GM19193 (cell line): Measurements from ENCODE around the gene HNRNPDL.

Experiments
- POLR2A ChIP-seq: IDR thresholded peaks from 4 replicates; pipeline ENCODE4 v1.6.1; 2011; ENCODE audit not compliant: insufficient read depth, insufficient read length; ENCODE audit errors: extremely low read depth

Gene HNRNPDL

DNA sequence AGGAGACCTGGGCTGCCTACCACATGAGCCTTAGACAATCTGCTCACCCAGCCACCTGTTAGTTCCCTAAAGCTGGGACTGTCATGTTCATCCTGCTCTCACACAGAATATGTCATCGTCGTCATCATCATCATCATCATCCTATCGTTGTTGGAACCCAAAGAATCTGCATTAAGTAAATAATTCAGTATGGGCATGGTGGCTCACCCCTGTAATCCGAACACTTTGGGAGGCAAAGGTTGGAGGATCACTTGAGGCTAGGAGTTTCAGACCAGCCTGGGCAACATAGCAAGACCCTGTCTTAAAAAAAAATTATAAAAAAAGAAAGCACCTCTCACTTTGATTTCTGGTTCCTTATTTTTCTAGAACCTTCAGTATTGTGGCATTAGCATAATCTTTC, 6.5 kb upstream of the HNRNPDL start:
- no peak for TF ChIP-seq POLR2A

DNA sequence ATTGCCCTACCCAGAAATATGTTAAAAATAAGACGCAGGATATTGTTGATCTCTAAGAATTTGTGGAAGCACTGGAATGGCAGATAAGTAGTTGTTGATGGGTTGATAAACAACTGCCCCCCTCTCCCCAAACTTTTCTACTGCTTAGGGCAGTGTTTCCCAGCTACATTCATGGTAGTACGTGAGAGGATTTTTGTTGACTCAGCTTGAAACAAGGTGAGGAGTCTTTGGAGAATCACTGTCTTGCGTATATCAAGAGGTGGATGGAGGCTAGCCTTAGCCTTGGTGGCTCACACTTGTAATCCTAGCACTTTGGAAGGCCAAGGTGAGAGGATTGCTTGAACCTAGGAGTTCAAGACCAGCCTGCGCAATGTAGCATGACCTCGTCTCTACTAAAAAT, 5.9 kb upstream of the HNRNPDL start:
- no peak for TF ChIP-seq POLR2A

DNA sequence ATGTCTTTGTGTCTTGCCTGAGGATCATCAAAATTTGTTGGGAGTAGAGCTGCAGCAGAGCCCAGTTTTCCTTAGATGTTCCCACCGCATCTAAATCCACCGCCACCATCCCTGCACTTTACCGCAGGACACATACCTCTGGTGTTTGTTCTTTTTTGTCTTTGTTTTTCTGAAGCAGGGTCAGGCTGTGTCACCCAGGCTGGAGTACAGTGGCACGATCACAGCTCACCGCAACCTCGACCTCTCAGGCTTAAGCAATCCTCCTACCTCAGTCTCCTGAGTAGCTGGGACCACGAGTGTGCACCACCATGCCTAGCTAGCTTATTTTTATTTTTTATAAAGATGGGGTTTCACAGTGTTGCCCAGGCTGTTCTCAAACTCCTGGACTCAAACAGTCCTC, 4.7 kb upstream of the HNRNPDL start:
- TF ChIP-seq POLR2A: no peak

DNA sequence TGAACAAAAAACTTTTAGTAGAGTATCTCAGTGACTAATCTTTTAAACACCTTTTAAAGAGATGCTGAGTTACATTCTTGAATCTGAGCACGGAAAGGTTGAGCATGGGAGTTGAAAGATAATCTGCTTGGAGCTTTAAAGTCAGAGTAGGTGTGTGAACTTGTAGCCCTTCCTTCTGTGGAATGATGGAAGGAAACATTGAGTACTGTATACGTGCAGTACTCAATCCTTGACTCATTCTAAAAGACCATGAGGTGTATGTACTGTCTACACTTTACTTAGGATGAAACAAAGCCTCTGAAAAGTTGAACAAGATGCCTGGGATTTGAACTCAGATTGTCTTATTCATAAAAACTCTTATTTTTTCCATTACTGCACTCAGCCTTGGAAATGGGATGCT, 3.5 kb upstream of the HNRNPDL start:
- no peak for TF ChIP-seq POLR2A

DNA sequence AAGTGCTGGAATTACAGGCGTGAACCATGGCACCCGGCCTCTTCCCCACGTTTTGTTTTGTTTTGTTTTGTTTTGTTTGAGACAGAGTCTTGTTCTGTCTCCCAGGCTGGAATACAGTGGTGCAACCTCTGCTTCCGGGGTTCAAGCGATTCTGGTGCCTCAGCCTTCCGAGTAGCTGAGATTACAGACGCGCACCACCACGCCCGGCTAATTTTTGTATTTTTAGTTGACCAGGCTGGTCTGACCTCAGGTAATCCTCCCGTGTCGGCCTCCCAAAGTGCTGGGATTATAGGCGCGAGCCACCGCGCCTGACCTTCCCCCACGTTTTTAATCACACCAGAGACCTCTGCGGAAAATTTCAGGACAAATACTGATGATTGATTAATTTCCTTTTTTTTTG, 2.3 kb upstream of the HNRNPDL start:
- TF ChIP-seq POLR2A: no peak

DNA sequence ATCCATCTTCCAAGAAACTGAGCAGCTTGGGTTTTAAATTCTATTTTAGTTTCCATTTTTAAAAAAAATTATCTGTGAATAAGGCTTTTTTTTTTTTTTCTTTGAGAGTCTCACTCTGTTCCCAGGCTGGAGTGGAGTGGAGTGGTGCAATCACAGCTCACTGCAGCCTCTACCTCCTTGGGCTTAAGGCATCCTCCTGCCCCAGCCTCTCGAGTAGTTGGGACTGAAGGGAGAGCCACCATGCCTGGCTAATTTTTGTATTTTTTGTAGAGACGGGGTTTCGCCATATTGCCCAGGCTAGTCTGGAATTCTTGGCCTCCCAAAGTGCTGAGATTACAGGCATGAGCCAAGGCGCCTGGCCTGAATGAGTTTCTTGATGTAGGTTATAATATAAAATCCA, 1.6 kb upstream of the HNRNPDL start:
- TF ChIP-seq POLR2A: no peak

DNA sequence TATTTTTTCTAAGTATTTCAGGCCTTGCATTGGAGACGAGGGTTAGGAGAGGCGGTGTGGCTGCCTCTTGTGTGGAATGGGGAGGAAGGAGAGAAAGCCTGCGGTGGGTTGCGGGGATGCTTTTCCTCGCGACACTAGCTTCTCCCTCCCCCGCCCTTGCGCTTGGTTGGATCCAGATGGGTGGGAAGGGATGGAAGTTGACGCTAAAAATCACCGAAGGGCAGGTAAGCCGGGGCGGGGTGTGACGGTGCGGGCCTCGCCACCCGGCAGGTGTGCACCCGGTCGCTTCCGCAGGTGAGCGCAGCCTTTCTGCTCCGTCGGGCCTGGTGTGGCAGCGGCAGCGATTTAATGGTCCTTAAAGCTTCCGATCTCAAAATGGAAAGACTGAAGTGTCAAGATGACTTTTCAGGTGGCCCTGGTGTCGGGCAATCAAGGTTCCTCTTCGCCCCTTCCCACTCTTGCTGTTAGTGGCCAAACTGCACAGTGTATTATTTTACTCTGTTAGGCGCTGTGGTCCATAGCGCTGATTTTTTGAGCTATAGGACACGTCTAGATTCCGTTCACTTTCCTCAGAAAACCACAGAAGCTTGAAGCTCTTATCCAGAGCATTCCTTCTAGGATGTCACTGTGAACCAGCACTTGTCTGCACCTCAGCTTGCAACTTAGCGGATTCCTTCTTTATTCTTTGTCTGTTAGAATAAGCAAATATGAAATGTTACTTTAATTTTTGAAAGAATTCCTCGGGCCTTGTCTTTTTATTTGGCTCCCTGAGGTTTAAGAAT, 893 bp upstream of the HNRNPDL start:
- TF ChIP-seq POLR2A: no peak

DNA sequence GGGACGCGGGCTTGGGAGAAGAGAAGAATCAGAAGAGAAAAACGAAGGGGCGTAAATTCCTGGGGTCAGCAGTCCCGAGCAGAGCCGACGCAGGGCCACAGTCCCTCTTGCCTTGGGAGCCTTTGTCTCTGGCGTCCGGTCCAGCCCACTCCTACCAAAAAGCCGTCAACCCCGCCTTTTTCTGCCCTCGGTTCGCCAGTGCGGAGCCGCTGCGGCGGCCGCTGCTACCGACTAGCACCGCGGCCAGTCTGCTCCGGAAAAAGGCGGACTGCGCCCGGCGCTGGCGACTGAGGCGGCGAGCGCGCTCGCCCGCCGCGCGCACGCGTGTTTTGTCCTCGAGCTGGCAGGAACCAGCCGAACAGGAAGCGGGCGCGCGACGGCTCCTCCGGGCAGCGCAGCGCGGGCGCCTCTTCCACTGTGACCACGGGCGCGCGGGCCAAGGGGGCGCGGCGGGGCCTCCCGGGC, 502 bp downstream of the HNRNPDL start:
- TF ChIP-seq POLR2A: no peak

DNA sequence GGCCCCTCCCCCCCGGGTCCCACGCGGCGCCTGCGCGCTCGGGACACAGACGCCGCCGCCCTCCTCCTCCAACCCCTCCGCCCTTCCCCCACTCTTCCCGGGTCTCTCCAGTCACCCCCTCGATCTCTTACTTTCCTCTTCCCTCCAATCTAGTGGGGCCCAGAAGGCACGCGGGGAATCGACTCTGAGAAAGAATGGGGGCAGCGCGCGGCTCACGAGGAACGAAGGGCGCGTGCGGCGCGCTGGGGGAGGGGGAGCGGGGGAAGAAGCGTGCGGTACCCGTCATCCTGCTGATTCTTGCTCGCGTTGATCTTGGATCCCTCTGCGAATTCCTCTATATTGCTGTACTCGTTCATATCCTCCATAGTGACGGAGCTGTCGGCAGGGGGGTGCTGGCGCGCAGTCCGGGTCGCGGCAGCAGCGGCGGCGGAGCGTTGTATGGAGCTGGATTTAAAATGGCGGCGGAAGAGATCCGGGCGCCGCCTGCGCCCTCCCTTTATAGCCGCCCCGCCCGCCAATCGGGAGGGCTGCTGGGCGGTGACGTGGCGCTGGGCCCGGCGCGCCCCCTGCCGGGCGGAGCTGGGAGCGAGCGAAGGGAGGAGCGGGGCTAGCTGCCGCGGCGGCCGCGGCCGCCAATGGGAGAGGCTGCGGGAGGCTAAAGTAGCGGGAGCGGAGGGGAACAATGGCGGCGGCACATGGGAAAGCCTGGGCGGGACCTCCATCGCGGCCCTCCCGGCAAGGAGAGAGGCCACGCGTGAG, 1.1 kb downstream of the HNRNPDL start:
- TF ChIP-seq POLR2A: peak; percentile 98

DNA sequence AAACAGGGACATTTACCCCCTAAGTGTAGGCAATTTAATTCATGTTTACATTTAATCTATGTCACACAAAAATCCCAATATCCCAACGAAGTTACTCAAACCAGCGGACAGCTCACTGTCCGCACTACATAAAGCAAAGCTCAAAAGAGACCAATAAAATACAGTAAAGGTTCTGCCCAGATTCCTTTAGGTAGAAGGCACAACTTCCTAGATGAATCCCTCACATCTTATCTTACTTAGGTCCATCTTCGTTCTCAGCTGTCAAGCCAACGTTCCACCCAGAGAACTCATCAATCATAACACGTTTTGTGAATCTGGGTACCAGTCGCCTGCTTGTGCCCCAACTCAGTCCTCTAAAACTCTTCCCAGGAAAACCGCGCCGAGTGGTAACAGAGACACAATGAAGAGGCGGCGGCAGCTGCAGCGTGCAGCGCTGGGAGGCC, 1.7 kb downstream of the HNRNPDL start:
- TF ChIP-seq POLR2A: no peak

DNA sequence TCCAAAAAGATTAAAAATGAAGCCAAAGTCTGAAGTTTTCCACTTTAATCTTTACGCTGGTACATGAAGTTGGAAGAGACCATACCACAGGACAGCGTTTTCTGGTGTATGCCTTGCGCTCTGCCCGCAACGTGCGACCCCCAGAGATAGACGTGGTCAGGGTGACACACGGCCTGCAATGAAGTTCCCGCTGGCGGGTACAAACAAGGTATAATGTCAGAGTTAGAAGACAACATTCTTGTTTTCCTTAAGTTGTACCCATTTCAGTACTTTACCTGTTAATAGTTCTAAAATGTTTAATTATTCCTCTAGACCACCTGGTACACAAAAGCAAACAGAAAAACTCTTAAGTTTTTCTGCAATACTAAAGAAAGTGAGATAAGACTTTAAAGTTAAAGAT, 4.8 kb downstream of the HNRNPDL start:
- no peak for TF ChIP-seq POLR2A

DNA sequence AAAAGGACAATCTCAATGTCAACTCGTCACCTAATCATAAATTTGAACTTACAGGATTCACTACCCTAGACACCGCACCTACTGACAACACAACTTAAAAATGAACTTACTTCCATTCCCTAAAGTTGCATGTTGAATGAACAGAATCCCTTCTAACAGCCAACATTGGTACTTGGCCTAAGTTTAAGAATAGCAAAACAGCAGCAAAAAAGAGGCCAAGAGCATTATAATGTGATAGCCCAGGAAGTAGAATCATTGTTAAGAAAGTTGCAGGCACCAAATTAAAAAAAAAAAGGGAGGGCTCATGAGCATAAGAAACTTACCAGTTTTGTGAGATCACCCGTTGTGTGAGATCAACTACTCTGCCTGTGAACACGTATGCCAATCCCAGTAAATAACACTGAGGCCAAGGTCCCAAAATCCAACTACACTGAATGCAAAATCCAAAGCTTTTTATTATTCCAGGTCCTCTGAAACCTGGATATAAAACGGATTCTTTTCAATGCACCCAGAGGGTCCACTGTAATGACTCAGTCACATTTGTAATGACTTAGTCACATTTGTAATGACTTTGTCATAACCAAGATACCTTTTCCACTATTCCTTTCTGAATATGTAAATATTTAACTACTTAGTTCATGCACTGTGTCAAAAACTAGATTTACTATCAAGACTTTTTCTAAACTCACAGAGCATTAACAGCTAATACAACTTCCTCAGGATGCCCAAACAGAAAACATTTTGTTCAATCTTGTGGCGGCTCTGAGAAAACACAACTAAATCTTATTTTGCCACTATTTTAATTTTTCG, 6.8 kb downstream of the HNRNPDL start:
- TF ChIP-seq POLR2A: peak; percentile 28

DNA sequence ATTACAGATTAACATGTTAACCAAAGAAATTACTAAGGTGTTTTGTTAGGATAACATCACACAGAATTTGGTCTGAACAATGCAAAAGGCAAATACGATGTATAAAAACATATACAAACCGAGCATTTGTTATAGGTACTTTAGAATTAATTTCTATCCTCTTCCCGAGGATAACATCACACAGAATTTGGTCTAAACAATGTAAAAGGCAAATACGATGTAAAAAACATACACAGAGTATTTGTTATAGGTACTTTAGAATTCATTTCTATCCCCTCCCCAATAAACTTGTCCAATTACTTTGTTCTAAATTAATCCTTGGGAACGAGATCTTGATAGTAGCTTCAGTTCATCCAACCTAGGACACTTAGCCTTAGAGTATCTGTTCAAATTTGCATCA, 7.6 kb downstream of the HNRNPDL start:
- no peak for TF ChIP-seq POLR2A

DNA sequence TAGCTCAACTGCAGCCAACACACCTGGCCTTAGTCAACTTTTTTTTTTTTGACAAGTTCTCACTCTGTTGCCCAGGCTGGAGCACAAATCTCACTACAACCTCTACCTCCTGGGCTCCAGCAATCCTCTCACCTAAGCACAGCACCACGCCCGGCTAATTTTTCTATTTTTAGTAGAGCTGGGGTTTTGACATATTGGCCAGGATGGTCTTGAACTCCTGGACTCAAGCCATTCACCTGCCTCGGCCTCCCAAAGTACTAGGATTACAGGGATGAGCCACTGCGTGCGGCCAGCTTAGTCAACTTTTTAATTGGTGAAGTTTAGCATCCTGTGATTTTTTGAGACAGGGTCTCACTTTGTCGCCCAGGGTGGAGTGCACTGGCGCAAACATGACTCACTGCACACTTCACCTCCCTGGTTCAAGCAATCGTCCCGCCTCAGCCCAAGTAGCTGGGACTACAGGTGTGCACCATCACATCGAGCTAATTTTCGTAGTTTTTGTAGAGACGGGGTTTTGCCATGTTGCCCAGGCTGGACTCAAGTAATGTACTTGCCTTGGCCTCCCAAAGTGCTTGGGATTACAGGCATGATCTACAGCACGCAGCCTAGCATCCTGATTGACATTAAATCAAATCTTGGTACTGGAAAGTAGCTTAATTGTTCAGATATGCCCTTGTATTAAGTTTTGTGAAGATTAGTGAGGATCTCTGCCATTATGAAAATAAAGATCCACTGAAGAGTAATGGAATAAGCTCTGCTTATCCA, 8.3 kb downstream of the HNRNPDL start:
- peak; percentile 50 for TF ChIP-seq POLR2A
